ENCODE measurements around the gene REPIN1.

The REPIN1 gene

DNA sequence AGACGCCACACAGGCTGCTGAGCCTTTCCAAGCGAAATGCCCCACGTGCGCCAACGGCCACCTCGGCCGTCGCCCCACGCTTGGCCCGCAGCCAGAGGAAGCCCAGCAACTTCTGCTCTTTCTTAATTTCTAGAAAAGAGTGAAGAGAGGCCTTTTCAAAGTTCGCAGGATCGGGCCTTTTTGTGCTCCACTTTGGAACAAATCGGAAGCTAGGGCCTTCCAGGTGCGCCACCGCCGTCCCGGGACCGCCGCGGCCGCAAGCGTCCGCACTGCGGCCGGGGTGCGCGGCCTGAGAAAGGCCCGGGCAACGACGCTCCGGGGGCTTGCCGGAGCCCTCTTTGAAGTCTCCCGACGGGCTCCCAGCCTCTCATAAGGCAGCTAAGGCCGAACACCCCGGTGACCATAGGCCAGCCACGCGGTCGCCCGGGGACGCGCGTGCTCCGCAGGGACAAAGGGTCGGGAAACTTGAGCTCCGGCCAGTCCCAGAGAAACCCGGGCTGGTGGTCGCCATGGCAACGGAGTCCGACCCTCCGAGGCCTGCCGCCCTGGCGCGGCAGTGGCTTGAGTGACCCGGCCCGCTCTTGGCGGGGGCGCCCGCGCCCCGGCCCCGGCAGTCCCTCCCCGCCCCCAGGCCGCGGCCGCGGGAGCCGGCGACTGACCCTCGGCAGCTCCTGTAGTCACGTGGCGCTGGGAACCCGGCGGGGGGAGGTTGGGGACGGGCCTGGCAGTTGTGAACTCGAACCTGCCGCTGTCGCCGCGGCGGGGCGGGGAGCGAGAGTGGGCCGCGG is at the start of gene REPIN1:
TSS of gene REPIN1 (plus strand) at position 727 of the 788 bp plus-strand sequence. CDS start 890 bp downstream, outside the sequence.
- peak; percentile 94 for DNase-seq

DNA sequence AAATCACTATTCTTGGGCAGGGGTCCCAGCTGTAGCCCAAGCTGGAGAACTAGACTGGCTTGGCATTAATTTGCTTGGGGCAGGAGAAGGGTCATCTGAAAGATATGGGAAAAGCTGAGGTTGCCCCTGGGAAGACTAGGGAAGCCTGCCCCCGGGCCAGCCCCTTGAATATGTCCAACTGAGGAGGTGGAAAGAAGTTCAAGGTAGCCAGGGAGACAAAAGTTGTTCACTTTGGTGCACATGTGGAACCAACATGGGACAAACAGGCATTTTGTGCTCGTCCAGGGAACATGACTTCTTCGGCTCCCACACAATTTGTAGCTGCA is 46.9 kb upstream of the REPIN1 start:
- DNase-seq: no peak

DNA sequence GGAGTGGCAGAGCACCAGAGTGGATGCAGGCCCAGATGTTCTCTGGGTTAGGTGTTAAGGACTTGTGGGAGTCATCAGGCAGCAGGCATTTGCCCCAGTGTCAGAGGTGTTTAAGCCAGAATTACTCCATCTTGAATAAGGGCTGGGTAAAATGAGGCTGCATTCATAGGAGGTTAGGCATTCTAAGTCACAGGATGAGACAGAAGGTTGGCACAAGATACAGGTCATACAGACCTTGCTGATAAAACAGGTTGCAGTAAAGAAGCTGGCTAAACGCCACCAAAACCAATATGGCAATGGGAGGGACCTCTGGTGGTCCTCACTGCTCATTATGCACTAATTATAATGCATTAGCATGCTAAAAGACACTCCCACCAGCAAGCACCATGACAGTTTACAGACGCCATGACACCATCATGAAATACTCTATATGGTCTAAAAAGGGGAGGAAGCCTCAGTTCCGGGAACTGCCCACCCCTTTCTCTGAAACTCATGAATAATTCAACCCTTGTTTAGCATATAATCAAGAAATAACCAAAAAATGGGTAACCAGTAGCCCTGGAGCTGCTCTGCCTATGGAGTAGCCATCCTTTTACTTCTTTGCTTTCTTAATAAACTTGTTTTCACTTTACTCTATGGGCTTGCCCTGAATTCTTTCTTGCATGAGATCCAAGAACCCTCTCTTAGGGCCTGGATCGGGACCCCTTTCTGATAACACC is 46.3 kb upstream of the REPIN1 start:
- no peak for DNase-seq

DNA sequence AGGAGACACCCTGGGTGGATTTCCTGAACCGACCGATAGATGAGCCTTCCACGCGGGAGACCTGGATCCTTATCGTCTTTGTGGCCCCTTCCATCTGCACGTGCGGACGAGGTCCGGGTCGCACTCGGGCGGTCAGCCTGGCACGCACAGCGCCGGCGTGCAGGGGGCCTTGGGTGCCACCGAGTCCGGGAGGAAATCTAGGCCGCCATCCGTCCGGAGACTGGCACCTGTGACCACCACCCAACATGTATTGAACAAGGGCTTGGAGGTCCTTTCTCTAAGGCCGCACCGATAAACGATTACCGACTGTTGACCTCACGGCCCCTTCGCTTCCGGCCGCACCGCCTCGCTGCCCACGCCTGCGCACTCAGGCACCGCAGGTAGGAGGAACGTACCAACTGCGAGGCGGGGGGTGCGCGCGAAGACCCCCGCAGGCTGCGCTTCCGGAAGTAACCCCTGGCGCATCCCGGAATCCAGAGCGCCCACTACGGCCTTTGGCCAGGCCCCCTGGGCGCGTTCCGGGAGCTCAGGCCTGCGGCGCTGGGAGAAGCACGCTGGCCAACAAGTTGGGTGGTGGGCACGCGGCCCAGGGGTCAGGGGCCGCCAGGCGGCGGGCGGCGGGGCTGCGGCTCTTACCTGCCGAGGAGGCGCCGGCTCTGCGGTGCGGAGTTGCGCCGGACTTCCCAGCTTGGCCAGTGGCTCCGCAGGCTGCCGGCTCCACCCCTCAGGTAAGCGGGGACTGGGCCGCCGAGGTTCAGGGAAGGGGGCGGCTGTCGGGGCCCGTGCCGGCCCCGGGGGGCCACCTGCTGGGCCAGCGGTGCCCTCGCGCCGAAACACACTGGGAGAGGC is 45.6 kb upstream of the REPIN1 start, which contains the start of the genes ACTR3C and LRRC61:
TSS of gene ACTR3C (minus strand) at position 713 of the 849 bp plus-strand sequence. CDS start 28,249 bp downstream, outside the sequence.
TSS of gene LRRC61 (plus strand) at position 523 of the 849 bp plus-strand sequence. CDS start 13,507 bp downstream, outside the sequence.
- peak; percentile 45 for DNase-seq

DNA sequence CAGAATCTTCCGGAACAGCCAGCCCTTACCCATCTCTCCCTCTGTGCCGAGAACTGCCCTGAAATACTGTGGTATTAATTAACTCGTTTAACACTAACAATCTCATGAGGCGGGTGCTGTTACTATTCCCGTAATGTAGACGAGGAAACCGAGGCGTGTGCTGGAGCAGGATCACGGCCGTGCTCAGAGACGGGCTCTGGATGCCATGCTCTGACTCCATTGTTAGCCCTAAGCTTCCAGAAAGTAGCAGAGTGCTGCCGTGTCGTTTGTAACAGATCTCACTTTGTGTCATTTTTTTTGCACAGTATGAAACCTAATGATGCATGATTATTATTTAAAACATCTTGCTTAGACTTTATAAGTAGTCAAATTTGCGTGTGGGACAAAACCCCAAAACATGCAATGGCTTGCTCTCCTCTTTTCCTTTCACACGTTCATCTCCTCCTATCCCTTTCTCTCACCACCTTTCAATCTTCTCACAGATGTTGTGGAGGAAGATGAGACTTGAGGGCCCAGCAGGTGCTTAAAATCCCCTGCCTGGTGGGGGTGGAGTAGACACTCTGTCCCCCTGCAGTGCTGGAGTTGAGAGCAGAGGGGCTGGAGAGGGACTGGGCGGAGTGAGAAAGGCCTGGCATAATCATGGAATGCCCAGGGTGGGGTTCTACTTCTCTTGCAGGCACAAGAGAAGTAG is 44.8 kb upstream of the REPIN1 start:
- no peak for DNase-seq

DNA sequence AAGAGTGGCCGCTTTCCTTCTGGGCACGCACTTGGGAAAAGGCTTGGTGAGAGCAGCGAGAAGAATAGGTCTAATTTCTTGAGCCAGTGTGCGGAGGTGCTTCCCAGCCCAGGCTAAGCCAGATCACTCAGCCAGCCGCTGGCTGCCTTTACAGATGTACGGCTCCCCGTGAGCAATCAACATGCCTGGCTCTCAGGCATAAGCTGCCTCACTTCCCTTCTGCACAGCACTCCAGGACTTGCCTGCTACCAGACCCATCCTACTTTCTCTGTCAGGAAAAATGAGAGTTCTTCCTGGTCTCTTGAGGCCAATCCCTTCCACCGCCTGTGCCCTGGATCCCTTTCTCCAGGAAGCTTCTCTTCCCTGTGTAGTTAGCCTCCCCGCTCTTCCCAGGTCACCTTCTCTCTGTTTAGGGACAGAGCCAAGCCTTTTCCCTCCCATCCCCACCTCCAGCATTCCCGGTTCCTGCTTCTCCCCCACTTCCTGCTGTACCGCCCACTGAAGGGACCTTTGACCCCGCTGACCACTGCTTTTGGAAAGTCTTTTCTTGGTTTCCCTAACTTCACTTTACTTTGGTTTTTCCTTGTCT is 44.2 kb upstream of the REPIN1 start:
- DNase-seq: no peak

DNA sequence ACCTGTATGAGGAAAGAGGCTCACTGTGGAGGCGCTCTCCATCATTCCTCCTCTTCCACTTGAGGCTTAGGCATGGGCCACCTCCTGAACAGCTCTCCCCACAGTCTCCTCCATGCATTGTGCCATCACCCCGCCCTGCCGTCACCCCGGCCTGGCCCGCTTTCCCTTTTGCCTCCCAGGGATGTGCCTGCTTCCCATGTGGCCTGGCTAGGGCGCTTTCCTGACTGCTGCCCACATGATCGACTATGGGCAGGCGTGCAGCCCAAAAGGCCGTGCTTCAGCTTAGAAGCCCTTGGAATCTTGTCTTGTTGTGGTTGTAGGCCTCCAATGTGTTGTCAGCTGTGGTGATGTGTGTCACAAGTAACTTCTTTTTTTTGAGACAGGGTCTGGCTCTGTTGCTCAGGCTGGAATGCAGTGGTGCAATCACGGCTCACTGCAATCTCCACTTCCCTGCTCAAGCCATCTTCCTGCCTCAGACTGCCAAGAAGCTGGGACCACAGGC is 43.5 kb upstream of the REPIN1 start:
- DNase-seq: no peak

DNA sequence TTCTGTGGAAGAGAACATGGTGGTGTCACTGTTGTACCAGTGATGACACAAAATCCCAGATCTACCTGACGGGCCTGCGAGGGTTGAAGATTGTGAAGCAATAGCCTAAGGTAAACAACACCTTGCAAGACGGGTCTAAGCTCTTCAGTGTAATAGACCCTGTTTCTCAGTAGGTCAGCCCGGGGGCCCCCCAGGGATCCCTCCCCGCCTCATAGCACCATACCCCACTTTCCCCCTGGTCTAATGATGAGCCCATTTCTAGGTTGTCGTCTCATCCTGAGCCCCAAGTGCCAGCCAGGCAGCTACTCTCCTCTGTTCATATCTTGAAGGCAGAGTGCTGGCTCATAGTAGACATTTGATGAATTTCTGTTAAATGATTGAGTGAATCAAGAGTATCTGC is 42.7 kb upstream of the REPIN1 start:
- DNase-seq: no peak

DNA sequence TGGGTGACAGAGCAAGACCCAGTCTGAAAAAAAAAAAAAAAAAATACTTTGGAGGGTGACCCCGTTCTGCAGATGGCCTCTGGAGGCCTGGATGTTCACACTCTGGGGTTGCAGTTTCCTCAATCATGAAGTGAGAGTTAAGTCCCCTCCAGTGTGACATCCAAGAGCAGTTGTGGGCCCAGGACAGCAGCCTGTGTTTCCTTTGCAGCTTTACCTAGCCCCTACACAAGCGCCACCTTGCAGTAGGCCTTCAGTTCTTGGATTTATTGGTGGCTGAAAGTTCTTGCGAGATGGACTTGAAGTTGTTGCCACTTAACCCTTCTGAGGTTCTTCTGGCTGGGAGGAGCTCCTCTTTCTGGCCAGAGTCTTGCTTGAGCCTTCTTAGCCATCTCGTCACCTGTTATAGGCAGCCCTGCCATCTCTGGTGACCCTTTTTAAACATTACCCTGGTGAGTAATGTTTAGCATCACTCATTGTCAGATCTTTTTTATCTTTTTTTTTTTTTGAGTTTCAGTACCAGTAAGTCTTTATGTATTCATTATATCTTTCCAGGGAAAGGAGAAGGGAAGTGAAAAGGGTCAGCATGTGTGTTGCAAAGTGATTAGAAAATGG is 41.9 kb upstream of the REPIN1 start:
- no peak for DNase-seq

DNA sequence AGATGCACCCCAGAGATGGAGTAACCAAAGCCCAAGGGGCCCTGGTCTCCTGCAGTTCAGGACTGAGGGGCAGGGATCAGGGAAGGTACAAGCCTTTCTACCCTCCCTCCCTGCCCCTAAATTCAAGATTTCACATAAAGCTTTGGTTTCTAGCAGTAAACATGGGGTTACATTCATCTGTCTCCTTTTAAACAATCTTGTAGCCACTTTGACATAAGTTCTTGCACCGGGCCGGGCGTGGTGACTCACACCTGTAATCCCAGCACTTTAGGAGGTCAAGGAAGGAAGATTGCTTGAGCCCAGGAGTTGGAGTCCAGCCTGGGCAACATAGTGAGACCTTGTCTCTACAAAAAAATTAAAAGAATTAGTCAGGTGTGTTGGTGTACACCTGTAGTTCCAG is 41.3 kb upstream of the REPIN1 start:
- DNase-seq: no peak

DNA sequence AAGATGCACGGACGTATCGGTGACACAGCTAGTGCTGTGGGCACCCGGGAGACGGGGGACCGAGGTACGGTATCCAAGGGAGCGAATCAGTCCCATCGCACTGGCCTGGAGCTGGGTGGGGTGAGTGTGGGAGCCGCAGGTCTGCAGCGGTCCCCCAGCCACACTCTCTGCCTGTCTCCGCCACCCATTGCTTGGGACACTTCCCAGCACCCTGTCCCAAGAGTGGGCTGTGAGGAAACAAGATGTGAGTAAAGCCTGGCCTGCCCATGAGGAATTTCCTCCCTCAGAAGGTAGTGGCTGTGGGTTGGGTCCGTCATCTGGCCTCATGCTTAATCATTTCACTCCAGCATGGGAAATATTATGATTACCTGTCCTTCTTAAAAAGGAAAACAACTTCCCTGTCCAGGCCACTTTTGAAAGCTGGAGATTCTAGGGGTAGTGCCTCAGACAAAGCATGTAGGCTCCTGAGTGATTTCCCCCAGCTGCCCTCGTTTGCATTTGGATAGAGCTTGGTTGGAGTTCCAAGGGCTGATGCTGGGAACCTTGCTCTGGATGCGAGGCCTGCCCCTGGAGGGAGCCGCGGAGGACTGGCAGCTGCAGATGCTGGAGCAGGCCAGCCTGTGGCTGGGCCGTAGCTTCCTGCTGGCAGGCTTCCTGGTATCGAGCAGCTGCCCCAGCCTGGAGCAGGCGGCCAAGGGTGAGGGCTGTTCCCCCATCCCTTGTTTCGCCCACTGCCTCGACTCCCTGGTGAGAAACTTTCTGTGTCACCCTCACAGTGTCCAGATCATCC is 39.1 kb upstream of the REPIN1 start:
- DNase-seq: peak; percentile 67

DNA sequence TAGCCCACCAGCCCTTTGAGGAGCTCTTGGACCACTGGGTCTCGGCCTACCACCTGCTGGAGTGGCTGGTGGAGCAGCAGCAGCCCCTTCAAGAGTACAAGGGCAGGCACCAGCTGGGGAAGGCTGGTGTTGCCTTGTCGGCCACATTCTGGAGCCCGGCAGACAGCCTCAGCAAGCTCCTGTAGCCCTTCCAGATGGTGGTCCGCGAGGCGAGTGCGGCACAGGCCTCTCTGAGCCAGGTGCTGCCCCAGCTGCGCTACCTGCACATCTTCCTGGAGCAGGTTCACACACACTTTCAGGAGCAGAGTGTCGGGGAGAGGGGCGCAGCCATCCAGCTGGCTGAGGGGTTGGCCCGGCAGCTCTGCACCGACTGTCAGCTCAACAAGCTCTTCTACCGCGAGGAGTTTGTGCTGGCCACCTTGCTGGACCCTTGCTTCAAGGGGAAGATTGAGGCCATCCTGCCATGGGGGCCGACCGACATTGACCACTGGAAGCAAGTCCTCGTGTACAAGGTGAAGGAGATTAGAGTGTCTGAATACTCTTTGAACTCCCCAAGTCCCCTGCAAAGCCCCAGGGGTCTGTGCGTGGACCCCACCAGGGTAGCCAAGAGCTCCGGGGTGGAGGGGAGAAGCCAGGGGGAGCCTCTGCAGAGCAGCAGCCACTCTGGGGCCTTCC is 38.3 kb upstream of the REPIN1 start:
- no peak for DNase-seq

DNA sequence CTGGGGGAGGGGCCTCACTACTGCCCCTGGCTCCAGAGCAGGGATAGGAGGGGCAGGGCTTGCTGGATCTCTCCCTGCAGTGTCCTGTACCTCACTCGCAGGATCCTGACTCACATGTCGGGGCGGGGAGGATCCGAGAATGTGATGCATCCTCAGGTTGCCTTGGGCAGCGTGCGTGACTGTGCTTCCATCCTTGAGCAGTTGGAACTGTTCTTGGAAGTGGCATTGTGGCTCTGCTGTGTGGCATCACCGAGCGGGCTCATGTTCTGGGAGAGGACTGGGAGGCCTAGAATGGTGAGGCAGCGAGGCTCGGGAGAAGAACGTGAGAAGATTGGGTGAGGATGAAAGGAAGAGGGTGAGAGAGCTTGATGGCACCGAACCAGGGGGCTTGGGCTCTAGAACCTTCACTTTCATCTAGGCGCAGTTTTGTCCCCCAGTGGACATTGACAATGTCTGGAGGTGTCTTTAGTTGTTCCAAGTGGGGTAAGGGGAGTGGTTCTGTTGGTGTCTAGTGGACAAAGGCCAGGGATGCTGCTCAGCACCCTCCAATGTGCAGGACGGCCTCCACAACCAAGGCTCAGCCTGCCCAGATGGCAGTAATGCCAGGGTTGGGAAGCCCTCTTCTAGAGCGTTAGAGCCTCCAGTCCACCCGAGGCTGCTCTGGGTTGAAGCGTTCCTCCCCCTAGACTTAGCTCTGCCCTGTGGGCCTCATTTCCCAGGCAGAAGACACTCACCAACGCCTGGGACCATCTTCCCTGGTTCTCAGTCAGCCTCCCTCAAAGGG is 35.6 kb upstream of the REPIN1 start:
- DNase-seq: no peak

DNA sequence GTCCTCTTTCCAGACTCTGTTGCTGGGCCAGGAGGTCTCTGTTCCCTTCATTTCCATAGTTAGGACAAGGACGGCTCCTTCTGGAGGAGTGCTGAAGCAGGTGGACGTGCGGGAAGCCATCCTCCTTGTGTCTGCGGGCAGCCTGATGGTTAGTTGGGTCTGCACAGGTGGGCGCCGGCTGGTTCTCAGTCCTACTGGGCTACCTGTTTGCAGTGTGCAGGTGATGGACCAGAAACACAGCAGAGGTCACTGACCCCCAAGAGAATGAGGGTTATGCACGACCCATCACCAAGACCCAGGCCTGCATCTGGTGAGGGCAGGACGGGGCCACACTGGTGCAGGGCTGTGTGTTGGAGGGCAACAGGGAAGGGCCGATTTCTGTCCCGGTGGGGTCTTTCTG is 35.0 kb upstream of the REPIN1 start:
- DNase-seq: no peak

DNA sequence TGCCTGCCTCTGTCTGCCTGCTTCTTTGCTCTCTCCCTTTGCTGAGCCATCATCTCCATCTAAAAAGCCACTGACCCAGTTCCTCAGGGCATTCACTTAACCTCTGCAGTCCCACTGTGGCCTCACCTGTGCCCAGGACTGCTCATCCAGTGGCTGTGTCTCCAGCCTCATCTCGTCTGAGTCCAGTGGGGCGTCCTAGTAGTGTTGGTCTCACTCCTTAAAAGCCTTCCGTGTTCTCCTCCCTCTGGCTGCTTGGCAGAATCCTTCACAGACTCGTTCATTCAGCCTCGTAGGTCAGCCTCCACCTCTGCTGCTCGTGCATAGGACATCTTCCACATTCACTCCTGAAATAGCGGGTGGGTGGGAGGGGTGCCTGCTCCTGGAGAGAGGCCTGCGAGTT is 34.5 kb upstream of the REPIN1 start:
- DNase-seq: no peak

DNA sequence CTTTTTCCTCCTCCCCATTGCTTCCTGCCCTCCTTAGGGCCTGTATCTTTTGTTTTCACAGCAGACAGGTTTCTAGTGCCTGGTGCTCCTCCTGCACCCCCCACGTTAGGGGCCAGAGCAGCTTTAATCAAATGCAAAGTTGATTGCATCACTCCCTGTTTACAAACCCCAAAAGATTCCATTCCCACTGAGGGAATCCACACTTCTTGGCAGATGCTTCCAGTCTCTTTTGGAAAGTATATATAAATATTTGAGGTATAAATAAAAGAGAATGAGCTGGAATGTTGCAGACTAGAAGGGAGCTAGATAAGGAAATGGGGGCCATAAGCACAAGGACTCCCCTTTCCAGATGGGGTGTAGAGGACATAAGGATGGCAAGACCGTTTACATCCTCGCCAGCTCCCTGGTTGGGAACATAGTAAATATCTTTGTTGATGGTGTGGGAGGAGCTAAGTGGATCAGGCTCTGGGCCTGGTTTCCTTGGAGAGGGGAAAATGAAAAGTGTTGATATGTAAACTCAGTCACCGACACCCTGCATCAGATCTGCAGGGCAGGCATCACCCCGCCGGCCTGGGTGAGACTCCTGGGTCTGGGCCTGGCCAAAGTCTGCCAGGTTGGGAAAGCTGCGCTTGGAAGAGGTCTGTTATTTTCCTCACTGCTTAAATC is 33.4 kb upstream of the REPIN1 start:
- DNase-seq: no peak

DNA sequence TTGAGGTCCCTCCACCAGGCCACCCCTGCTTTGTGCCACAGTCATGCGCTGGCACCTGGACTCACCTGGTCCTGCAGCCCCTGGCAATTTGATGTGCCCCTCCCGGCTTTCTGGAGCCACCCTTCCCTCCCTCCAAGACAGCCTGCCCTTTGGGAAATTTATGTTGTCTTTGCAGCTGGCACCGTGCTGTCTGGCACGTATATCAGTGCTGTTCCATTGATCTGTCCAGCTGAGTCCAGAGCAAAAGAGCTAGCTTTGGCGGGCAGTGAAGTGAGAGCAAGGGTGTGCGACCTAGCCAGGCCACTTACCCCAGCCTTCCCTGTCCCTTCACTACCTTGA is 32.9 kb upstream of the REPIN1 start:
- no peak for DNase-seq

DNA sequence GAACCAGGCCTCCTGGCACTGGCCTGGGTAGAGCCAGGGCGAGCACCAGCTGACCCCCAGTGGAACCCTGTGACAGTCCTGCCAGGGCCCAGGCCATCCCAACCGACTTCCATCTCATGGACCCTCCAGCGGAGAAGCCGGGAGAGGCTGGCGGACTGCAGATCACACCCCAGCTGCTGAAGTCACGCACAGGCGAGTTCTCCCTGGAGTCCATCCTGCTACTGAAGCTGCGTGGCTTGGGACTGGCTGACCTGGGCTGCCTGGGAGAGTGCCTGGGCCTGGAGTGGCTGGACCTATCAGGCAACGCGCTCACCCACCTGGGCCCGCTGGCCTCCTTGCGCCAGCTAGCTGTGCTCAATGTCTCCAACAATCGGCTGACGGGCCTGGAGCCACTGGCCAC is 31.9 kb upstream of the REPIN1 start:
- no peak for DNase-seq

DNA sequence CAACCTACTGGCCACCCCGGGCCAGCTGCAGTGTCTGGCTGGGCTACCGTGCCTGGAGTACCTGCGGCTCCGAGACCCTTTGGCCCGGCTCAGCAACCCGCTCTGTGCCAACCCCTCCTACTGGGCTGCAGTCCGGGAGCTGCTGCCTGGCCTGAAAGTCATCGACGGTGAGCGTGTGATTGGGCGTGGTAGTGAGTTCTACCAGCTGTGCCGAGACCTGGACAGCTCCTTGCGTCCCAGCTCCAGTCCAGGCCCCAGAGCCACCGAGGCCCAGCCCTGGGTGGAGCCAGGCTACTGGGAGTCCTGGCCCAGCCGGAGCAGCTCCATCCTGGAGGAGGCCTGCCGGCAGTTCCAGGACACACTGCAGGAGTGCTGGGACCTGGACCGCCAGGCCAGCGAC is 31.4 kb upstream of the REPIN1 start:
- no peak for DNase-seq

All from femur (tissue), 1 donor.